Lower lobe of right lung (tissue), 2 donors: ENCODE measurements around the gene EHD1. TPM values are rescaled to one million over a fixed set of nuclear protein-coding genes. Genes with fewer than 3 reads are reported as not detected.
A peak's percentile ranks its signal among the peaks of the same experiment; 100 is the strongest.
"Not testable (repeated sequence)": the region's sequence is repeated elsewhere in the genome, so short reads cannot be mapped to it uniquely, and the experiment has no call there.

Source experiments
- ATAC-seq, 2 donors: fragments of 200-7000 bp; cut with Tn5 transposase; one replicate each; pipeline ENCODE4 v1.9.1; 2020 to 2022; ENCODE audit warnings: mild to moderate bottlenecking in 2 of 2, moderate library complexity in 2 of 2
- DNase-seq: peaks from one replicate; pipeline ENCODE4 v3.0.0-alpha.2; 2020
- H3K27ac ChIP-seq: fragments of 200-600 bp; one replicate; pipeline ENCODE4 v1.8.0; 2022
- H3K27me3 ChIP-seq: fragments of 200-600 bp; one replicate; pipeline ENCODE4 v1.8.0; 2022; ENCODE audit warnings: low read depth
- H3K36me3 ChIP-seq: fragments of 200-600 bp; one replicate; pipeline ENCODE4 v1.8.0; 2022; ENCODE audit warnings: mild to moderate bottlenecking
- H3K4me1 ChIP-seq: fragments of 200-600 bp; one replicate; pipeline ENCODE4 v1.8.0; 2022
- H3K4me3 ChIP-seq: fragments of 200-600 bp; one replicate; pipeline ENCODE4 v1.8.0; 2022; ENCODE audit warnings: mild to moderate bottlenecking
- H3K9me3 ChIP-seq: fragments of 200-600 bp; one replicate; pipeline ENCODE4 v1.8.0; 2022
- CTCF ChIP-seq: fragments of 200-600 bp; IDR thresholded peaks from one replicate; pipeline ENCODE4 v1.8.0; 2022; ENCODE audit warnings: antibody characterized with exemption, mild to moderate bottlenecking
- intact Hi-C: fragments of 100-400 bp; cut with DNase I; formaldehyde crosslinking; loops from one replicate; pipeline ENCODE4 v1.11.0; 2022
- total RNA-seq: library from RNA; stranded (reverse); fragmentation: NEBNext Ultra II Directional; extraction: Animal tissue kit (Norgen Biotek cat#: 25700); gene quantifications from one replicate; pipeline ENCODE4 v1.2.1, GENCODE V29; 2021
- donor health status: DM: no; HTN: yes; CAD: no; lungs with severe emphysema.

Gene EHD1
- total RNA-seq, 1 donor from 2014 or later: 73.4 TPM

GRCh38 chr11:64849598-64850356 lies 28.6 kb downstream of the EHD1 start:
- intact Hi-C loops: no loop called here
- no peaks in the 10 kb centered on the region for H3K9me3 ChIP-seq
- DNase-seq (no peak), ATAC-seq (no peak)
- H3K4me1 ChIP-seq: peaks cover 85% of the 10 kb centered on the region
- no peak overlapping the region for H3K4me3 ChIP-seq
- peaks cover 15% of the 10 kb centered on the region for H3K36me3 ChIP-seq
- no peak for TF ChIP-seq CTCF
- no peaks in the 10 kb centered on the region for H3K27me3 ChIP-seq
- peak overlapping the region; percentile 34 for H3K27ac ChIP-seq

GRCh38 chr11:64848826-64849597 lies 29.4 kb downstream of the EHD1 start:
- intact Hi-C loops: no loop called here
- no peaks in the 10 kb centered on the region for H3K27me3 ChIP-seq
- peaks cover 82% of the 10 kb centered on the region for H3K4me1 ChIP-seq
- peak overlapping the region; percentile 48 for H3K27ac ChIP-seq
- H3K9me3 ChIP-seq: no peaks in the 10 kb centered on the region
- no peak for ATAC-seq
- TF ChIP-seq CTCF: peak; percentile 9
- DNase-seq: peak; percentile 64
- peaks cover 8% of the 10 kb centered on the region for H3K36me3 ChIP-seq
- no peak overlapping the region for H3K4me3 ChIP-seq

- no peak for ATAC-seq
- peak overlapping the region; percentile 48 for H3K27ac ChIP-seq
- TF ChIP-seq CTCF: no peak
- DNase-seq: no peak
- no peak overlapping the region for H3K4me3 ChIP-seq
- intact Hi-C loops: no loop called here
- no peaks in the 10 kb centered on the region for H3K9me3 ChIP-seq
- H3K27me3 ChIP-seq: no peaks in the 10 kb centered on the region
- H3K36me3 ChIP-seq: peaks cover 1% of the 10 kb centered on the region
- peaks cover 78% of the 10 kb centered on the region for H3K4me1 ChIP-seq
Observed at GRCh38 chr11:64848214-64848825, 30.1 kb downstream of the EHD1 start.

- no peaks in the 10 kb centered on the region for H3K36me3 ChIP-seq
- DNase-seq: peak; percentile 94
- peak; percentile 98 for TF ChIP-seq CTCF
- no peaks in the 10 kb centered on the region for H3K27me3 ChIP-seq
- peaks cover 74% of the 10 kb centered on the region for H3K4me1 ChIP-seq
- H3K27ac ChIP-seq: no peak overlapping the region
- no peaks in the 10 kb centered on the region for H3K9me3 ChIP-seq
- intact Hi-C loops: no loop called here
- ATAC-seq: peak; percentile 76 to 82
- no peak overlapping the region for H3K4me3 ChIP-seq
Observed at GRCh38 chr11:64846998-64847666, 31.3 kb downstream of the EHD1 start.

GRCh38 chr11:64845776-64846129 lies 32.7 kb downstream of the EHD1 start:
- H3K36me3 ChIP-seq, DNase-seq, ATAC-seq, intact Hi-C loops, H3K4me3 ChIP-seq, H3K9me3 ChIP-seq, H3K27me3 ChIP-seq: not testable (repeated sequence)
- Histone ChIP-seq H3K27ac (peak overlapping the region; percentile 67), H3K4me1 (peaks cover 61% of the 10 kb centered on the region)
